ENCODE results near the gene RPS29. TPM values are rescaled to one million over a fixed set of nuclear protein-coding genes. Genes with fewer than 3 reads are reported as not detected.
"Not testable (repeated sequence)": the region's sequence is repeated elsewhere in the genome, so short reads cannot be mapped to it uniquely, and the experiment has no call there.

The RPS29 gene
- total RNA-seq, 2 donors from 2014 or later: 4,045 to 4,896 TPM

GRCh38 chr14:49623387-49623786, 37.2 kb upstream of the RPS29 start:
- TF ChIP-seq POLR2A (IDR thresholded peaks at IDR 0.05) (no peak), CTCF (IDR thresholded peaks at IDR 0.05) (no peak), POLR2AphosphoS5 (IDR thresholded peaks at IDR 0.05) (no peak)
- H3K36me3 ChIP-seq: no peaks in the 10 kb centered on the region
- intact Hi-C loops (cut with DNase I): no loop called here
- H3K9me3 ChIP-seq: no peaks in the 10 kb centered on the region
- no peaks in the 10 kb centered on the region for H3K27me3 ChIP-seq (replicated peaks; ENCODE audit: insufficient read depth)
- H3K4me1 ChIP-seq (replicated peaks): peaks cover 6% of the 10 kb centered on the region
- DNase-seq (ENCODE audit: low spot score): no peak
- no peak overlapping the region for H3K4me3 ChIP-seq
- WGBS: 54% methylated on average over 3 of the region's 3 CpGs
- no peak overlapping the region for H3K27ac ChIP-seq

- no peak overlapping the region for H3K27ac ChIP-seq
Observed at GRCh38 chr14:49622022-49622607, 35.9 kb upstream of the RPS29 start.

GRCh38 chr14:49621114-49621881, 35.1 kb upstream of the RPS29 start:
- peak; percentile 27 for DNase-seq (ENCODE audit: low spot score)
- intact Hi-C loops (cut with DNase I): no loop called here
- Histone ChIP-seq H3K9me3 (no peaks in the 10 kb centered on the region), H3K36me3 (no peaks in the 10 kb centered on the region), H3K27me3 (replicated peaks; ENCODE audit: insufficient read depth) (no peaks in the 10 kb centered on the region), H3K4me1 (replicated peaks) (peaks cover 6% of the 10 kb centered on the region), H3K4me3 (peak overlapping the region; percentile 94 to 95), H3K27ac (peak overlapping the region; percentile 92)
- WGBS: 3% methylated on average over 43 of the region's 65 CpGs
- TF ChIP-seq POLR2A (IDR thresholded peaks at IDR 0.05): no peak

More at GRCh38 chr14:49622022-49622607, 35.9 kb upstream of the RPS29 start:
- H3K27me3 ChIP-seq (replicated peaks; ENCODE audit: insufficient read depth): no peaks in the 10 kb centered on the region
- no peak for DNase-seq (ENCODE audit: low spot score)
- TF ChIP-seq POLR2A (IDR thresholded peaks at IDR 0.05) (no peak), CTCF (IDR thresholded peaks at IDR 0.05) (no peak), POLR2AphosphoS5 (IDR thresholded peaks at IDR 0.05) (no peak)
- no peaks in the 10 kb centered on the region for H3K9me3 ChIP-seq
- peaks cover 6% of the 10 kb centered on the region for H3K4me1 ChIP-seq (replicated peaks)
- no peaks in the 10 kb centered on the region for H3K36me3 ChIP-seq
- peak overlapping the region; percentile 94 to 95 for H3K4me3 ChIP-seq
- WGBS: 76% methylated on average over 3 of the region's 3 CpGs
- intact Hi-C loops (cut with DNase I): no loop called here

GRCh38 chr14:49620182-49621113, 34.3 kb upstream of the RPS29 start, which contains the start of the genes MGAT2 and RPL36AL:
Gene MGAT2 (plus strand): TSS chr14:49620799. CDS start chr14:49621269, 470 bp downstream.
Gene RPL36AL (minus strand): TSS chr14:49620626. CDS start chr14:49619104, 1,522 bp downstream.
- intact Hi-C loops (cut with DNase I): no loop called here
- peak in 3 of 4 experiments; percentile 17 to 60 (median 51) for TF ChIP-seq CTCF (IDR thresholded peaks at IDR 0.05)
- TF ChIP-seq POLR2AphosphoS5 (IDR thresholded peaks at IDR 0.05): peak; percentile 98
- peak; percentile 91 for TF ChIP-seq POLR2A (IDR thresholded peaks at IDR 0.05)
- peak; percentile 98 for DNase-seq (ENCODE audit: low spot score)
- Histone ChIP-seq H3K27me3 (replicated peaks; ENCODE audit: insufficient read depth) (no peaks in the 10 kb centered on the region), H3K9me3 (no peaks in the 10 kb centered on the region), H3K4me1 (replicated peaks) (peaks cover 6% of the 10 kb centered on the region), H3K36me3 (no peaks in the 10 kb centered on the region), H3K4me3 (peak within 1 kb of the TSS; percentile 94 to 95), H3K27ac (peak within 1 kb of the TSS; percentile 92)
- under 1% methylated on average over 77 of the region's 85 CpGs for WGBS

- intact Hi-C loops (cut with DNase I): no loop called here
Observed at GRCh38 chr14:49619730-49620129, 33.5 kb upstream of the RPS29 start.

GRCh38 chr14:49619273-49619672, 33.1 kb upstream of the RPS29 start:
- intact Hi-C loops (cut with DNase I); H3K27me3 ChIP-seq (replicated peaks; ENCODE audit: insufficient read depth); H3K27ac ChIP-seq; H3K36me3 ChIP-seq; H3K9me3 ChIP-seq; H3K4me1 ChIP-seq (replicated peaks); DNase-seq (ENCODE audit: low spot score): not testable (repeated sequence)
- H3K4me3 ChIP-seq: peak overlapping the region; percentile 94 to 95
- WGBS: 63% methylated on average over 19 of the region's 19 CpGs

More at GRCh38 chr14:49619730-49620129, 33.5 kb upstream of the RPS29 start:
- no peaks in the 10 kb centered on the region for H3K27me3 ChIP-seq (replicated peaks; ENCODE audit: insufficient read depth)
- no peaks in the 10 kb centered on the region for H3K9me3 ChIP-seq
- H3K4me3 ChIP-seq: peak overlapping the region; percentile 94 to 95
- DNase-seq (ENCODE audit: low spot score): no peak
- H3K36me3 ChIP-seq: no peaks in the 10 kb centered on the region
- no peak for TF ChIP-seq CTCF (IDR thresholded peaks at IDR 0.05)
- TF ChIP-seq POLR2AphosphoS5 (IDR thresholded peaks at IDR 0.05): no peak
- no peak for TF ChIP-seq POLR2A (IDR thresholded peaks at IDR 0.05)
- H3K27ac ChIP-seq: peak overlapping the region; percentile 92
- 1% methylated on average over 11 of the region's 11 CpGs for WGBS
- peaks cover 6% of the 10 kb centered on the region for H3K4me1 ChIP-seq (replicated peaks)
